HG02870 (cell line): ENCODE data around the gene MYF5.
A peak's percentile ranks its signal among the peaks of the same experiment; 100 is the strongest.

Experiments used
- ATAC-seq: cut with Tn5 transposase; IDR thresholded peaks from one replicate; pipeline ENCODE4 v1.9.1; 2021; ENCODE audit warnings: mild to moderate bottlenecking, moderate library complexity; ENCODE audit not compliant: unreplicated experiment

Gene MYF5

DNA sequence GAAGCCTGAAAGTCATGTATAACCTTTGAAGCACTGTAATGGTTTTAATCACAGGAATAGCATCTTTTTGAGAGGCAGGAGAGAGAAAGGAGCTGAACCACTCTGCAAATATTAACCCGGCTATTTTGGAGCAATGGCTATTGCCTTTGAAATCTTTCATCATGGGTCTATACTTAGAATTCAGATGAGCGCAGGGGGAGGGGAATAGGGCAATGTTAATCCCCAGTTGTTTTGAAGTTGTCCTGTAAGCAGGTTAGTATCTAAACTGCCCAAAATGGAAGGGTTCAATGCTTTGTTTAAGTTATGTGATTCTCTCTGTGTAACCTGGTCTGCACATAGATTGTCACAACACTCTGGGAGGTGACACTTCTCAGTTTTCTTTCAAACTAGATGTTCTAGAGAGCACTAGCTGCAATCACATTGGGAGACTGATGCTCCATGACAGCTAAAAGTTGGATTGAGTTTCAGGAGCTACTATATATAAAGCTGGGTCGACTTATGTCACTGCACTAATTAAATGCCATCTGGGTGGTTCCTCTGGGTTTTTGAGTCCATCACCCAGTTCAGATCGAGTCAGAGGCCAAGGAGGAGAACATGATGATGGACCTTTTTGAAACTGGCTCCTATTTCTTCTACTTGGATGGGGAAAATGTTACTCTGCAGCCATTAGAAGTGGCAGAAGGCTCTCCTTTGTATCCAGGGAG is 9.4 kb upstream of the MYF5 start, which contains the start of gene MYF6:
Gene MYF6, plus strand, starts transcription at position 509 of the 704 bp plus-strand sequence. Its CDS starts 86 bp downstream, at position 595.
- ATAC-seq, result no peak

DNA sequence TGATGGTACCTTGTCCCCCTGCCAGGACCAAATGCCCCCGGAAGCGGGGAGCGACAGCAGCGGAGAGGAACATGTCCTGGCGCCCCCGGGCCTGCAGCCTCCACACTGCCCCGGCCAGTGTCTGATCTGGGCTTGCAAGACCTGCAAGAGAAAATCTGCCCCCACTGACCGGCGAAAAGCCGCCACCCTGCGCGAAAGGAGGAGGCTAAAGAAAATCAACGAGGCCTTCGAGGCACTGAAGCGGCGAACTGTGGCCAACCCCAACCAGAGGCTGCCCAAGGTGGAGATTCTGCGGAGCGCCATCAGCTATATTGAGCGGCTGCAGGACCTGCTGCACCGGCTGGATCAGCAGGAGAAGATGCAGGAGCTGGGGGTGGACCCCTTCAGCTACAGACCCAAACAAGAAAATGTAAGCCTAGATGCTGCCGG is 8.9 kb upstream of the MYF5 start:
- ATAC-seq, result no peak

DNA sequence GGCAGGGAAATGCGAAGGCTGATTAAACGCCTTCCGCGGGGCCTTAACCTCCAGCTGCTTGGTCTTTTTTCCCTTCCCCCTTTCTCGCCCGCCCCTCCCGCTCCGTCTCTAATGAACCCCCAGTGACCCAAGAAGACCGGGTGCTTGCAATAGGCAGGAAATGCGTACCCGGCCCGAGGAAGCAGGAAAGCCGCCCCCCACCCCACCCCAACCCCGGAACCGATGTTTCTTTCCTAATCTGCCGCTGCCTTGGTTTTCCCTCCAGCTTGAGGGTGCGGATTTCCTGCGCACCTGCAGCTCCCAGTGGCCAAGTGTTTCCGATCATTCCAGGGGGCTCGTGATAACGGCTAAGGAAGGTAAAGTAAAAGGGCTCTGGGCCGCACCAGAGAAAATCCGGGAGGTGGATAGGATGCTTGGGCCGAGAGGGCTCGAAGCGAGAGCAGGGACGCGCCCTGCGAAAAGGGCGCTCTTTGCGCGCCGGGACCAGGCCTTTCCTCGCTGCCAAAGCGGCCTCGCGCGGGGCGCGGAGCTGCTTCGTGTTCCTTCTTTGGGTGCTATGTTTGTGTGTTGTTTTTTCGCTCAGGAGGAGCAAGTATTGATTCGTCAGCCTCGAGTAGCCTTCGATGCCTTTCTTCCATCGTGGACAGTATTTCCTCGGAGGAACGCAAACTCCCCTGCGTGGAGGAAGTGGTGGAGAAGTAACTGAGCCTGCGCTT is 8.3 kb upstream of the MYF5 start:
- no peak for ATAC-seq

DNA sequence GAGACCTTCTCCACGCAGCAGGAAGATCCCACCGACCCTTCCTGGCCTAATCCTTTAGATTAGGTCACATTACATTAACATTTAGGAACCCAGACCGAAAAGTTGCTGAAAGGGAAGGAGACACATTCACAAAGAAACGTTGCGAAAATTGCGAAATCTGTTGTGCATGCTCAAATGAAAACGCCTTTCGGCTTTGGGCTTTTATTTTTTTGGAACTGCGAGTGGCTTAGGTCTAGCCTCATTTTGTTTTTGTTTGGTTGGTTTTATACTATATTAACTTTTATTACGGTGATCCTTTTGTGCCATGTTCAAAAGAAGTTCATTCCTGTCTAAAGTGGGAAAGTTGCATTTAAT is 7.8 kb upstream of the MYF5 start:
- no peak for ATAC-seq

DNA sequence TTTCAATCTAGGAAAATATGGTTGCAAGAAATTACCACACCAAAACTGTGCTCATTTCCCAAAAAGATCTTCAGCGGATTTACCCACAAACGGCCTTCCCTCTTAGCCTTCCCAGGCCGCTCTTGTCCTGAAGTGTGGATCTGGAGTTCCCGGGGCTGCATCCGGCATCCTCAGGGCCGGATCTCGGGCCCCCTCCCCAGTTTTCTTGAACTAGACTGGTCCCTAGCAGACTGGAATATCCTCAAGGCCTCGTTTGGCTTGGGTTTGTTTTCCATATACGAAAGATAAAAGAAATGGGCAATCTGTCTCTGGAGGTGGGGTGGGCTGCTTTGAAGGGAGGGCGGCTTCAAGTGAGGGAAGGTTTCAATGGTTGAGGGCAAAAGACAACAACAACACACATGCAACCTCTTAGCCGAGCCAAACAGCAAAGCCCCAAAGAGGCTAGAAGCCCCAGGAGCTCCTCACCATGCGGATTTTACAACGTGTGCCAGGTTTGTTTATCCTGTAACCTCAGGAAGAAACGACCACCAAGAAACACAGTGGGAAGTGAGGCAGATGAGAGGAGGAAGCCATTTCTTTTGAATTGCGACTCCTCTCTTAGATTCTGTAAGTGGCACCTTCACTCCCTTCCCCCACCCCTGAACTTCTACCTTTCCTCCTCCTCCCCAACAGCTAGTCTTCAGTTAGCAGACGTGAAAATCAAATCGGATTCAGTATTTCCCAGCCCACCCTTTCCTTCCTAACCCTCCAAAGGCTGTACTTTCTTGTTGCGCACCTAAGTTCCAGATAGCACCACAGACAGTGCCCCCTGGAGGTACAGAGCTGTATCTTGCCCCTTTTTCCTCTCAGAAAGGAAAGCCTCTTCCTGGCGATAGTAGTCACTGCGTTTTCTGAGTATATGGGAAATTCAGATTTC is 6.6 kb upstream of the MYF5 start:
- ATAC-seq, result peak; percentile 60

DNA sequence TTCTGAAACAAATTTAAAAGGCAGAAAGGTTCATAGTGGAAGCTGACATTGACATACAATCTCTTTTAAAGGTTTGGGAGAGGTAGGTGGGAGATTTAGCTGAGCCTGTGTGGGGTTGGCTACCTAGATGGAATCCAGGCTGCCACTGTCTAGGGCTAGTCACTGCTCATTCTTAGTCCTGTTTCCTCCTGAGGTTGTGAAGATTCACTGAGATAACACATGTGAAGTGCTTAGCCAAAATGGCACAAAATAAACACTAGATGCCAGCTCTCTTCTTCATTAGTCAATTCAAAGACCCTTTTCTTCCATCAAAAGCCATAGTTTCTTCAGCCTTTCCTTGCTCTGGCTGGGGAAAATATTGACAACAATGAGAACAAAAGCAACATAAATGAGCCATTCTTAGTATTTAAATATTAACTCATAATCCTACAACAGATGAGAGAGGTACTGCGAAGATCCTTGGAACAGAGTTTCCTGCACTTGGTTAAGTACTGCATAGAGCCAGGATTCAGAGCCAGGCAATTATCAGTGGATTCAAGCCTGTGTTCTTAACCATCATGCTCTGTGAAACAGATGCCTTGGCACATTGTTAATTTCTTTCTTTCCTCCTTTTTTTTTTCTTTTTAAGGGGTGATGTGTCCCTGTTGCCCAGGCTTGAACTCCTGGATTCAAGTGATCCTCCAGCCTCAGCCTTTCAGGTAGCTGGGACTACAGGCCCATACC is 5.8 kb upstream of the MYF5 start:
- peak; percentile 26 for ATAC-seq

DNA sequence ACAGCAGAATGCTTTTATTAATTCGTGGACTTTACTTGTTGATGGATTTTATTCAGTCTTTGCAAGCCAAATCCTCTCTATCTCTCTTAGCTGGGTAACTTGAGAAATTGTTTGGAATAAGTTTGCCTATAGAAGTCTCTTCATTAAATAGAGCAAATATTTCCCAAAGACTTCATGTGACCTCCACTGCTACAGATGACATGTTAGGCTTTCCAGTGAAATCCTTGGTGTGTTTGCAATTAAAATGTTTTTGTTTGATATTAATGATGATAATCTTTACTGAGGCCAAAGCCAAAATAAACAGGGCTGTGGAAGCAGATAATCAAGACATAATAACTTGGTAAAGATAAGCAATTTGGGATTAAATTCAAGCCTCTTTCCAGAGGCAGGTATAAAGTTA is 4.8 kb upstream of the MYF5 start:
- ATAC-seq, result no peak

DNA sequence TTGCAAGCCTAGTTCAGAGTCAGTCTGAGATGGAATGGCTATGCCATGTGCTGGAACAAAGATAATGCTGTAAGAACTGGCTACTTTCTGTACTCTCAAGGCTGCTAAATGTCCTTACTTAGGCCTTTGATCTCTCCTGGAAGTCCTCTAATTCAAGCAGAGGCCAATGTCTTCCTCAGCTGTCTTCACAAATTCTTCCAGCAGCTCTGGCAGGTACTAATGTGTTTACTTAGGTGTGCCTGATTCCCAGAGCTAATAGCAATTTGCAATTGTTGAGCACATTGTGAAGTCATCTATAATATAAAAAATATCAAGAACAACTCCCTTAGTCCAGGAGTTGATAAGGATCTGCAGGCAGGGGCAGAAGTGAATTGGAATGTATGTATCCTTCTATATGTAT is 3.8 kb upstream of the MYF5 start:
- no peak for ATAC-seq

DNA sequence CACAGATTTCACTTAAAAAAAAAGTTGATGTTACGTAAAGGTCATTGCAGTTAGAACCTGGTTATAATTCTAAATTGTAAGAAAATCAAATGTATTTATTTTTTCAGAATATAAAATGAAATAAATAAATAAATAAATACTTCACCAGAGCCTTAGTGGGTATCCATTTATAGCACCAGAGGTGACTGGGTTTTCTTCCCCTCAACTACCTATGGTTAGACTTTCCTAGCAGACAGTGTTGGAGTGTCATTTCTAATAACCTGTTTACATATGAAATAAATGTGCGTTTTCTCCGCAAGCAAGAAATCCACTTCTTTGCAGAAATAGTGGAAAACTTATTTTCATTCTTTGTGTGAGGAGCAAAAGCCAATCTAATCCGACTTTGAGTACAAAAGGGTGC is 3.3 kb upstream of the MYF5 start:
- ATAC-seq, result no peak

DNA sequence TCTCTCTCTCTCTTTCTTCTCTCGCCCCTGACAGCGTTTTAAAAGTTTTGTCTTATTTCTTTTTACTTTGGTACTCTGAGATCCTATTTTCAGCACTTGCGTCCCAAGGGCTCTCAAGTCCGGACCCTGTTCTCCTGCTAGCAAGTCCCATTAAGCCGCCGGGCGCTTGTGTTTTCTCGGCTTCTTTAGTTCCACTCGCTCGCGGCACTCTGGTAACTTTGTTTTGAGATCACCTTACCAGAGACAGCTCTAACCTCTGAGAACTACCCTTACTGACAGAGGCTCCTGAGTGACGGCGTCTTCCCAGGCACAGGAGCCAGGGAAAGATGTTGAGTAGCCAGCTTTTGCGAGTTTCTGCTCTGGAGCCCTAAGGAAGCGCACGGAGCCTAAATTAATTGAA is 2.7 kb upstream of the MYF5 start:
- ATAC-seq, result no peak

DNA sequence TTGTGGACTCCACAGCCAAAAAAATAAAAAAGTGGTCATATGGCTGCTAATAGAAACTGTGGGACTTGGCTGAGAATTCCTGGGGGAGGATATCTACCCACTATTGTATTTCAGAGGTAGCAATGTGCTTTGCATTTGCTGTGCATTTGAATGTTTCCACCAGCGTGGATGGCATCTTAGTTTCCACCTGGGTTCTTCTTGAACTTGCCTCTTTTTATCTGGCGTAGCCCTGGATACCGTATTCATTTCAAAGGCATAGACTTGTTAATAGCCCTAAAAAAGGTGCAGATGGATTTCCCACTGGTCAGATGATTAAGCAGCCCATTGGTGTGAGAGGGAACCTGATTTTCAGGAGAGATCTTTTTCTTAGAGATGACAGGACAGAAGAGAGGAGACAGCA is 1.9 kb upstream of the MYF5 start:
- no peak for ATAC-seq

DNA sequence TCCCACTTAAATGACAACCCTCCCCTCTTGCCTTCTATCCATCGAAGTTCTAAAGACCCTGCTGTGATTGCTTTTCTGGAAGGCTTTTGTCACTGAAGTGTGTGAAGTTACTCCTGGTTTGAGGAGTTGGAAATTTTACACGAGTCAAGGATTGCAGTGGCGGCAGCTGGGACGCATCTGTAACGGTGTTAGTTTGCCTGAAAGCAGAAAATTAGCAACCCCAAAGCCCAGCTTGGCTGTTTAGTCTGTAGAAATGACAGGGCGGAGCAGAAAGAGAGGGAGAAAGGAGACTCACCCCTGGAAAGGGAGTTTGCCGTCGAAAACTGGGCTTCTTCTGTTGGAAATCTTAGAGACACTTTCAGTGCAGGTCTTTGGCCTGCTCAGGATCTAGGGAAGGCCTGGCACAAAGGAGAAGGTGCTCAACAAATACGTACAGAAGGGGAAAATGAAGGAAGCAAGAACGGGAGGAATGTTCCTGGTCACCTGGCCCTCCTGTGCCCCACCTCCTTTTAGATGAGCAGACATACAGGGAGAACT is 931 bp upstream of the MYF5 start:
- ATAC-seq, result no peak

DNA sequence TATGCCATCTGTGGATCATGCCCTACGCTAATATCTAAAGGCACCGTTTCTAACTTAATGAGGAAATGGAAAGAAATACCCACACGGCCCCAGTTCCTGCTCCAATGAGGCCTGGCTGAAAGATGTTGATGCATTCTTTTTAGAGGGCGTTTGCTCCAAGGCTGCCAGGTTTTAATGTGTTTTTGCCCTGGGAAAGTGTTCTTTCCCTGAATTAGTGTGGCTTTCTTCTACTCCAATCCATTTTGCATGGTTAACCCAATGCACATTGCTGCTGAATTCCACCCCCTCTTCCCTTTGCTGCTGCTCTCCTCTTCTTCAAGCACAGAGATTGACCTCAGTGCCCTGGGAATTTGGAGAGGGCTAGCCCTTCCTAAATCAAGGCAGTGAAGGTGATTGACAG is 1.1 kb downstream of the MYF5 start:
- ATAC-seq, result no peak

DNA sequence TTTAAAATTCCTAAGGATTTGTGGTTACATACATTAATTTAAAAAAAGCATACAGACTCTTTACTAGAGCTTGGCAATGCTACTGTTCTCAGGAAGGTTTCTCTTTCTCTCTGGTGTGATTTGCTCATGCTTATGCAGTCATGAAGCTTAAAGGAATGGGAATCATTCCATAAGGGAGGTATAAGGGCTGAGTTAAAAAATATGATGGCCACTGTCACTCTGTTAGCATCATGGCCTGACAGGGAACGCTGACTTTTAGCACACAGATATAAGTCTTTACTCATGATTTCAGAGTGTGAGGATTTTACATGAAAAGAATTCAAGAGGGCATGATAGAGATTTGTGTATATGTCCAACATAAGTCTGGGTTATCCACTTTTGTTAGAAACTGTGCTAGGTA is 3.8 kb downstream of the MYF5 start:
- no peak for ATAC-seq

DNA sequence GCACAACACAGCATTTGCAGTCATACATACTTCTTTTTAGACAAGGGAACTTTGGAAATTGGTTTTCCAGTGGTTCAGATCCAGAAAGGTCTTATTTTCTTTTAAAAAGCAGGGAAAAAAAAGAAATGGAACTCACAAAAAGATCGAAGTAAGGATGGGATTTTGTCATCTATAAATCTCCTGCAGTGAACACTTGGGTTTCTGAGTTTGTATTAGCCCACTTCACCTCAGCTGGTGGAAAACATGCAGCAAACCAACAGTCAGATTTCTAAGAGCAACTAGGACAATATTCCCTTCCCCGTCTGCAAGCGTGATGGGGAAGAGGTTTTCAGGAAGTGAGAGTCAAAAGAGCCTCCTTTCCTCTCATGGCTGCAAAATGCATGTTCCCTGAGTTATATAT is 4.6 kb downstream of the MYF5 start:
- no peak for ATAC-seq

DNA sequence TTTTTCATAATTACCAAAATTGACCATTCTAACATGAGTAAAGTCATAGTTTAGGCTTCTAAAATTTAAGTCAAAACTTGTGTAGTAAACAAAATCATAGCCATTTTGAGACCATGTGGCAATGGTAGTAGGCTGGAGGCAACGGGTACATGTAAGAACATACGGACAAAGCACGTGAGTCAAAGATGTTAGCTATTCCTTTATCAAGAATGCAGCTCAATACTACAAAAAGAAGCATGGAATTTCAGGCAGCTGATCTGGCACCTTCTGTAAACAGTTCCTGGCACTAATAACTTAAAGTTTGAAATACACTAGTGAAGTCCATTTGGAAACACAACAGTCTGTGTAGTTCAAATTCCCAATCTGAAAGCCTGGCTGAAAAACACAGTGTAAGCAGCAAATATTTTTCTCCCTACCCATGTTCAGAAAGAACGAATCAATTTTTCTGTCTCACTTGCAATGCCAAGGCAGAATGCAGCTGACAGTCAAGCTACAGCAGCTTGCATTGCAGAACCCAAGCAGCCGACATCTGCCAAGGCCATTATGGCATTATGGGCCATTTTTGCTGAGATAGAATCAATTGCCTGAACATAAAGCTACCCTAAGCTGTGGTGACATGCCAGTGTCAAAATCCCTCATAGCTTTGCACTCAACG is 29.3 kb downstream of the MYF5 start:
- ATAC-seq, result no peak

DNA sequence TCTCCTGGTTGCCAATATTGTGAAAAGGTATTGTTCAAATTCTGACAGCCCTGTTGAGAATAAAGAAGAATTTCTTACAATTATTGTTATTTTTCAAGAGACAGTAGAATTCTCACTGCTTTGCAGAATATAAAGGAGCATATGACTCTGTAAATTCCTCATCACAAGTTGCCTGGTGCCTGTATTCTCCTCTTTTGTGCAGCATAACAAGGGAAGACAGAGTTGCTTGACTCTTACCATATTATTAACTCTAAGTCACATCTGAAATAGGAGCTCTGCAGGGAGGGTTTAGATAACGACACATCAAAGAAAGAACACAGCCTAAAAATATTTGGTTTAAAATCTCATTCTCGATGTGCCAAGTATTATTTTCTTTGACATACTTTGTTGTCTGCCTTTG is 31.1 kb downstream of the MYF5 start:
- ATAC-seq, result no peak

DNA sequence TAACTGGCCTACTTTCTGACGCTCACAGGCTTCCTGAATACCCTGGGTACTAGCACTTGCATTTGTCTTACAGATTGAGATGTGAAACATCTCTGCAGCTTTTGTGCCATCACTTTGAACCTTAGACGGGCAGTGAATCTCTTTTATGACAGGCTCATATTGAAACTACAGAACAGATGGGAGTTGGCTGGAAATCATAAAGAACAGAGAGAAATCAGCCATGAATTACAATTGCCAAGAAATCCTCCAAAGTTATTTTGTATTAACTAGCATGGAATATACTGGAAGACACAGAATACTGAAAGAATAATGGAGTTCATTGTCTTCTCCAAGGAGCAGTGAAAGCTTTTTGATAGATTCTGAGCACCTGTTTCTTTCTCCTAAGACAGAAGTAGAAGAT is 32.7 kb downstream of the MYF5 start:
- no peak for ATAC-seq

DNA sequence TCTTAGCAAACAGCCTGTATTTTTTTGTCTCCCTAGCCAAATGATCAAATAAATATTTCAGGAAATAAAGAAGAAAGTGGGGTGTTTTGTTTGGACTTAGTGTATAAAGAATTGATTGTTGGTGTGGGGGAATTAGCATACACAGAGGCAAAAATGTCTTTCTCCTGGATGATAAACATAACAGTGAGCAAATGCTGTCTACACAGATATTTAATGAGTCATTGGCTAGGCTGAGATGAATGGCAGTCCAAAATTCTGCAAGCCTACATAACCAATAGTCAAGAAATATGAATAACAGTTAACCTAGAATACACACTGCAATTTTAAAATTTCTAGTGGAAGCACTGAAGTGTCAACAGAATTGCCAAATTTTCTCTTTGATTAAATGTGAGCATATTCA is 35.8 kb downstream of the MYF5 start:
- no peak for ATAC-seq

DNA sequence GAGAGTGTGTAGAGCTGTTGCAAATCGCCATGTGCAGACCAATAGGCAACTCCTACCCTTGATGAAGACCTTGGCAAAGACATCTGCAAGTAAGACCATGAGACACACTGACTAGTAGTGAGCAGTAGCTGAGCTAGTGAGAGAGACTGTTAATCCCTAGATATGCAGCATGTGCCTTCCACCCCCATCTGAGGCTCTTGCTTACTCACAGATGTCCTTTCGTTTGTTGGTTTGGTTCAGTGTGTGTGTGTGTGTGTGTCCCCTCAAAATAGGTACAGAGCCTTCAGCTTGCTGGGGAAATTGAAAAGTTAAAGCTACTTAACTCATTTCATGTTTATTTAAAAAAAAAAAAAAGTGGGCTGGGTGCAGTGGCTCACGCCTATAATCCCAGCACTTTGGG is 37.6 kb downstream of the MYF5 start:
- ATAC-seq, result no peak
